ENCODE data around the gene TTBK1. TPM values are rescaled to one million over a fixed set of nuclear protein-coding genes. Genes with fewer than 3 reads are reported as not detected.
A peak's percentile ranks its signal among the peaks of the same experiment; 100 is the strongest.

TTBK1 gene
- total and polyA plus RNA-seq, 5 donors from 2014 or later = 0.22 TPM; not detected in 4

- Histone ChIP-seq H3K4me1 (ENCODE audit: control insufficient read depth, insufficient read depth, low read length, poor library complexity, severe bottlenecking) (peaks cover 9% of the 10 kb centered on the region), H3K36me3 (ENCODE audit: control insufficient read depth, insufficient read depth, low read length) (no peaks in the 10 kb centered on the region), H3K4me3 (ENCODE audit: low read depth, low read length) (peak overlapping the region; percentile 75), H3K27ac (ENCODE audit: insufficient read depth, low read length, poor library complexity, severe bottlenecking) (no peak overlapping the region), H3K27me3 (ENCODE audit: control insufficient read depth, insufficient read depth, low read length) (no peaks in the 10 kb centered on the region), H3K9me3 (ENCODE audit: control insufficient read depth in 2 of 2, low read length in 2 of 2) (no peaks in the 10 kb centered on the region)
- H3K36me3 Mint-ChIP-seq = peaks cover 3% of the 10 kb centered on the region
- peaks cover 0 to 19% (median 5%) of the 10 kb centered on the region in 4 donors for H3K4me1 Mint-ChIP-seq
- H3K27me3 Mint-ChIP-seq = no peaks in the 10 kb centered on the region
- no peak for ATAC-seq (ENCODE audit: low read depth in 2 of 2)
- peak overlapping the region; percentile 62 to 88 (median 76) for H3K4me3 Mint-ChIP-seq
- no peak for DNase-seq
- peak overlapping the region in 2 of 3 donors; percentile 49 to 62 for H3K27ac Mint-ChIP-seq
- no peaks in the 10 kb centered on the region for H3K9me3 Mint-ChIP-seq
Observed at GRCh38 chr6:43308990-43309477, 65.8 kb downstream of the TTBK1 start.

GRCh38 chr6:43310134-43310533 is 66.9 kb downstream of the TTBK1 start:
- Mint-ChIP-seq H3K9me3 (no peaks in the 10 kb centered on the region), H3K4me3 (peak overlapping the region in 1 of 4 donors; percentile 15), H3K27me3 (no peaks in the 10 kb centered on the region), H3K36me3 (peaks cover 3% of the 10 kb centered on the region), H3K4me1 (peaks cover 0 to 19% (median 5%) of the 10 kb centered on the region in 4 donors), H3K27ac (no peak overlapping the region)
- Histone ChIP-seq H3K4me1 (ENCODE audit: control insufficient read depth, insufficient read depth, low read length, poor library complexity, severe bottlenecking) (peaks cover 9% of the 10 kb centered on the region), H3K9me3 (ENCODE audit: control insufficient read depth in 2 of 2, low read length in 2 of 2) (no peaks in the 10 kb centered on the region), H3K27ac (ENCODE audit: insufficient read depth, low read length, poor library complexity, severe bottlenecking) (no peak overlapping the region), H3K27me3 (ENCODE audit: control insufficient read depth, insufficient read depth, low read length) (no peaks in the 10 kb centered on the region), H3K4me3 (ENCODE audit: low read depth, low read length) (no peak overlapping the region), H3K36me3 (ENCODE audit: control insufficient read depth, insufficient read depth, low read length) (no peaks in the 10 kb centered on the region)
- ATAC-seq (ENCODE audit: low read depth in 2 of 2) (no peak), DNase-seq (no peak)

GRCh38 chr6:43310624-43311023 is 67.3 kb downstream of the TTBK1 start:
- ATAC-seq (ENCODE audit: low read depth in 2 of 2) (no peak), DNase-seq (no peak)
- Histone ChIP-seq H3K27ac (ENCODE audit: insufficient read depth, low read length, poor library complexity, severe bottlenecking) (no peak overlapping the region), H3K36me3 (ENCODE audit: control insufficient read depth, insufficient read depth, low read length) (no peaks in the 10 kb centered on the region), H3K4me1 (ENCODE audit: control insufficient read depth, insufficient read depth, low read length, poor library complexity, severe bottlenecking) (peaks cover 9% of the 10 kb centered on the region), H3K27me3 (ENCODE audit: control insufficient read depth, insufficient read depth, low read length) (no peaks in the 10 kb centered on the region), H3K4me3 (ENCODE audit: low read depth, low read length) (no peak overlapping the region), H3K9me3 (ENCODE audit: control insufficient read depth in 2 of 2, low read length in 2 of 2) (no peaks in the 10 kb centered on the region)
- Mint-ChIP-seq H3K4me3 (no peak overlapping the region), H3K36me3 (peaks cover 3% of the 10 kb centered on the region), H3K27ac (peak overlapping the region in 1 of 3 donors; percentile 12), H3K27me3 (no peaks in the 10 kb centered on the region), H3K4me1 (peaks cover 0 to 19% (median 5%) of the 10 kb centered on the region in 4 donors), H3K9me3 (no peaks in the 10 kb centered on the region)

GRCh38 chr6:43311666-43312065 is 68.4 kb downstream of the TTBK1 start:
- DNase-seq = no peak
- Histone ChIP-seq H3K4me3 (ENCODE audit: low read depth, low read length) (no peak overlapping the region), H3K27ac (ENCODE audit: insufficient read depth, low read length, poor library complexity, severe bottlenecking) (no peak overlapping the region), H3K36me3 (ENCODE audit: control insufficient read depth, insufficient read depth, low read length) (no peaks in the 10 kb centered on the region), H3K27me3 (ENCODE audit: control insufficient read depth, insufficient read depth, low read length) (no peaks in the 10 kb centered on the region), H3K9me3 (ENCODE audit: control insufficient read depth in 2 of 2, low read length in 2 of 2) (no peaks in the 10 kb centered on the region), H3K4me1 (ENCODE audit: control insufficient read depth, insufficient read depth, low read length, poor library complexity, severe bottlenecking) (peaks cover 9% of the 10 kb centered on the region)
- peaks cover 0 to 19% (median 6%) of the 10 kb centered on the region in 4 donors for H3K4me1 Mint-ChIP-seq
- ATAC-seq (ENCODE audit: low read depth in 2 of 2) = no peak
- H3K36me3 Mint-ChIP-seq = peaks cover 3% of the 10 kb centered on the region
- H3K4me3 Mint-ChIP-seq = no peak overlapping the region
- no peak overlapping the region for H3K27ac Mint-ChIP-seq
- no peaks in the 10 kb centered on the region for H3K27me3 Mint-ChIP-seq
- H3K9me3 Mint-ChIP-seq = peaks cover 0 to 3% (median 0%) of the 10 kb centered on the region in 7 donors

GRCh38 chr6:43313813-43314212 is 70.5 kb downstream of the TTBK1 start:
- no peak overlapping the region for H3K4me3 ChIP-seq (ENCODE audit: low read depth, low read length)
- H3K27ac ChIP-seq (ENCODE audit: insufficient read depth, low read length, poor library complexity, severe bottlenecking) = no peak overlapping the region
- no peaks in the 10 kb centered on the region for H3K36me3 ChIP-seq (ENCODE audit: control insufficient read depth, insufficient read depth, low read length)
- H3K4me1 Mint-ChIP-seq = peaks cover 0 to 7% (median 4%) of the 10 kb centered on the region in 4 donors
- H3K27ac Mint-ChIP-seq = no peak overlapping the region
- H3K9me3 ChIP-seq (ENCODE audit: control insufficient read depth in 2 of 2, low read length in 2 of 2) = no peaks in the 10 kb centered on the region
- ATAC-seq (ENCODE audit: low read depth in 2 of 2) (no peak), DNase-seq (no peak)
- H3K27me3 Mint-ChIP-seq = no peaks in the 10 kb centered on the region
- peaks cover 0 to 3% (median 0%) of the 10 kb centered on the region in 7 donors for H3K9me3 Mint-ChIP-seq
- no peak overlapping the region for H3K4me3 Mint-ChIP-seq
- peaks cover 5% of the 10 kb centered on the region for H3K4me1 ChIP-seq (ENCODE audit: control insufficient read depth, insufficient read depth, low read length, poor library complexity, severe bottlenecking)
- peaks cover 11% of the 10 kb centered on the region for H3K36me3 Mint-ChIP-seq
- H3K27me3 ChIP-seq (ENCODE audit: control insufficient read depth, insufficient read depth, low read length) = no peaks in the 10 kb centered on the region

GRCh38 chr6:43318011-43318410 is 74.7 kb downstream of the TTBK1 start:
- Histone ChIP-seq H3K36me3 (ENCODE audit: control insufficient read depth, insufficient read depth, low read length) (no peaks in the 10 kb centered on the region), H3K9me3 (ENCODE audit: control insufficient read depth in 2 of 2, low read length in 2 of 2) (no peaks in the 10 kb centered on the region), H3K27me3 (ENCODE audit: control insufficient read depth, insufficient read depth, low read length) (no peaks in the 10 kb centered on the region), H3K4me3 (ENCODE audit: low read depth, low read length) (no peak overlapping the region), H3K4me1 (ENCODE audit: control insufficient read depth, insufficient read depth, low read length, poor library complexity, severe bottlenecking) (no peaks in the 10 kb centered on the region), H3K27ac (ENCODE audit: insufficient read depth, low read length, poor library complexity, severe bottlenecking) (no peak overlapping the region)
- ATAC-seq (ENCODE audit: low read depth in 2 of 2) = no peak
- H3K9me3 Mint-ChIP-seq = peaks cover 0 to 3% (median 0%) of the 10 kb centered on the region in 7 donors
- no peak for DNase-seq
- H3K27ac Mint-ChIP-seq = no peak overlapping the region
- H3K4me3 Mint-ChIP-seq = no peak overlapping the region
- H3K27me3 Mint-ChIP-seq = no peaks in the 10 kb centered on the region
- H3K4me1 Mint-ChIP-seq = peaks cover 0 to 2% (median 0%) of the 10 kb centered on the region in 4 donors
- H3K36me3 Mint-ChIP-seq = peaks cover 11% of the 10 kb centered on the region

GRCh38 chr6:43325876-43326275 is 82.6 kb downstream of the TTBK1 start:
- no peaks in the 10 kb centered on the region for H3K9me3 ChIP-seq (ENCODE audit: control insufficient read depth in 2 of 2, low read length in 2 of 2)
- no peaks in the 10 kb centered on the region for H3K4me1 ChIP-seq (ENCODE audit: control insufficient read depth, insufficient read depth, low read length, poor library complexity, severe bottlenecking)
- Mint-ChIP-seq H3K9me3 (no peaks in the 10 kb centered on the region), H3K27ac (no peak overlapping the region), H3K4me3 (no peak overlapping the region), H3K27me3 (no peaks in the 10 kb centered on the region), H3K4me1 (peaks cover 0 to 4% (median under 1%) of the 10 kb centered on the region in 4 donors), H3K36me3 (peaks cover 24% of the 10 kb centered on the region)
- peaks cover 3% of the 10 kb centered on the region for H3K36me3 ChIP-seq (ENCODE audit: control insufficient read depth, insufficient read depth, low read length)
- DNase-seq (no peak), ATAC-seq (ENCODE audit: low read depth in 2 of 2) (no peak)
- no peak overlapping the region for H3K27ac ChIP-seq (ENCODE audit: insufficient read depth, low read length, poor library complexity, severe bottlenecking)
- no peak overlapping the region for H3K4me3 ChIP-seq (ENCODE audit: low read depth, low read length)
- H3K27me3 ChIP-seq (ENCODE audit: control insufficient read depth, insufficient read depth, low read length) = no peaks in the 10 kb centered on the region

GRCh38 chr6:43328528-43328927 is 85.2 kb downstream of the TTBK1 start:
- ATAC-seq (ENCODE audit: low read depth in 2 of 2) (no peak), DNase-seq (no peak)
- H3K4me3 ChIP-seq (ENCODE audit: low read depth, low read length) = no peak overlapping the region
- H3K36me3 ChIP-seq (ENCODE audit: control insufficient read depth, insufficient read depth, low read length) = peaks cover 3% of the 10 kb centered on the region
- no peak overlapping the region for H3K27ac ChIP-seq (ENCODE audit: insufficient read depth, low read length, poor library complexity, severe bottlenecking)
- no peaks in the 10 kb centered on the region for H3K27me3 ChIP-seq (ENCODE audit: control insufficient read depth, insufficient read depth, low read length)
- H3K9me3 ChIP-seq (ENCODE audit: control insufficient read depth in 2 of 2, low read length in 2 of 2) = no peaks in the 10 kb centered on the region
- Mint-ChIP-seq H3K36me3 (peaks cover 30% of the 10 kb centered on the region), H3K27me3 (no peaks in the 10 kb centered on the region), H3K27ac (no peak overlapping the region), H3K4me3 (no peak overlapping the region), H3K4me1 (peaks cover 6 to 18% (median 14%) of the 10 kb centered on the region in 4 donors), H3K9me3 (no peaks in the 10 kb centered on the region)
- peaks cover 9% of the 10 kb centered on the region for H3K4me1 ChIP-seq (ENCODE audit: control insufficient read depth, insufficient read depth, low read length, poor library complexity, severe bottlenecking)
